GM12878 (cell line): Measurements from ENCODE around the gene MPST. TPM values are rescaled to one million over a fixed set of nuclear protein-coding genes. Genes with fewer than 3 reads are reported as not detected.

Source experiments
- ATF3 ChIP-seq: IDR thresholded peaks from 2 replicates; pipeline ENCODE4 v1.6.1; 2011; ENCODE audit warnings: low read depth, mild to moderate bottlenecking, low read length, moderate library complexity, borderline replicate concordance; ENCODE audit errors: extremely low read depth
- ETV6 ChIP-seq, 2 experiments: fragments of 450-650 bp in 1 of 2; IDR thresholded peaks in 1 of 2; conservative IDR thresholded peaks in 1 of 2; 2 replicates each; pipeline ENCODE4 v1.6.1; 2014; ENCODE audit warnings: antibody characterized with exemption in 1 of 2, borderline replicate concordance in 1 of 2, low read depth in 1 of 2, mild to moderate bottlenecking in 1 of 2, moderate library complexity in 1 of 2
- IRF5 ChIP-seq: fragments of 450-650 bp; IDR thresholded peaks from 2 replicates; pipeline ENCODE4 v1.6.1; 2017; ENCODE audit warnings: borderline replicate concordance
- MLLT1 ChIP-seq: fragments of 450-650 bp; IDR thresholded peaks from 2 replicates; pipeline ENCODE4 v1.6.1; 2016; ENCODE audit warnings: mild to moderate bottlenecking
- PML ChIP-seq: IDR thresholded peaks from 2 replicates; pipeline ENCODE4 v1.6.1; 2012; ENCODE audit warnings: low read length, inconsistent platforms
- ZNF592 ChIP-seq: fragments of 450-650 bp; IDR thresholded peaks from 2 replicates; pipeline ENCODE4 v1.6.1; 2017; ENCODE audit warnings: mild to moderate bottlenecking, moderate library complexity
- polyA plus RNA-seq, 11 experiments: library from polyadenylated mRNA; depleted of rRNA in 4 of 11; unstranded in 6 of 11; stranded (reverse) in 5 of 11; fragments of >200 nt; fragmentation: Nextera tagmentation in 4 of 11; fragmentation: Illumina TruSeq in 1 of 11; extraction: Ambion mirVana in 4 of 11; extraction: Trizol in 1 of 11; gene quantifications; 1 replicate in 1 of 11; 2 replicates in 10 of 11; pipeline versions ENCODE4 v1.2.1 to v1.2.3, GENCODE V29; 2011 to 2016; ENCODE audit warnings: inconsistent platforms in 2 of 11, missing spikeins in 2 of 11, low read depth in 1 of 11
- total RNA-seq, 4 experiments: library from RNA; depleted of rRNA in 3 of 4; stranded (reverse); fragments of >200 nt in 3 of 4; fragmentation: Illumina TruSeq in 1 of 4; extraction: Trizol in 1 of 4; gene quantifications; 2 replicates each; pipeline versions ENCODE4 v1.2.1 to v1.2.3, GENCODE V29; 2013 to 2021

Gene MPST
- total and polyA plus RNA-seq, 10 of the 15 experiments (the other 5 are each of a cell fraction or from before 2014, with no cell fraction given): 0.95 to 88.7 (median 38.5) TPM

GRCh38 chr22:37028692-37029674 lies 9.4 kb downstream of the MPST start (continued):
- TF ChIP-seq ZNF592 (no peak), PML (no peak), ETV6 (conservative IDR thresholded peaks at IDR 0.05 in 1 of 2, IDR thresholded peaks at IDR 0.05 in 1 of 2; ENCODE audit: borderline replicate concordance in 1 of 2, low read depth in 1 of 2) (no peak), MLLT1 (no peak), ATF3 (no peak), IRF5 (no peak)
